MM.1S (cell line): Measurements from ENCODE around the gene BZW2.

Source experiments
- DNase-seq: peaks from one replicate; pipeline ENCODE4 v3.0.0-alpha.2; 2015
- H2AFZ ChIP-seq: fragments of 300-600 bp; sonication (generic); 2 replicates; pipeline ENCODE4 v1.6.0; 2016; ENCODE audit warnings: antibody characterized with exemption, low read length
- H3F3A ChIP-seq: fragments of 300-600 bp; sonication (generic); 2 replicates; pipeline ENCODE4 v1.6.1; 2016; ENCODE audit warnings: mild to moderate bottlenecking, antibody characterized with exemption, low read length, moderate library complexity, mixed read lengths; ENCODE audit not compliant: insufficient read depth
- H3K27ac ChIP-seq: fragments of 300-600 bp; sonication (generic); 2 replicates; pipeline ENCODE4 v1.5.1; 2016; ENCODE audit warnings: mild to moderate bottlenecking, low read length
- H3K27me3 ChIP-seq: fragments of 300-600 bp; sonication (generic); replicated peaks from 2 replicates; pipeline ENCODE4 v1.6.0; 2016; ENCODE audit warnings: low read length; ENCODE audit not compliant: insufficient read depth
- H3K36me3 ChIP-seq: fragments of 300-600 bp; sonication (generic); replicated peaks from 2 replicates; pipeline ENCODE4 v1.6.1; 2016; ENCODE audit warnings: mild to moderate bottlenecking, low read length, mixed read lengths; ENCODE audit not compliant: insufficient read depth
- H3K4me1 ChIP-seq: fragments of 300-600 bp; sonication (generic); 2 replicates; pipeline ENCODE4 v1.6.1; 2016; ENCODE audit warnings: low read length, mixed read lengths
- H3K4me2 ChIP-seq: fragments of 300-600 bp; sonication (generic); 2 replicates; pipeline ENCODE4 v1.6.0; 2016; ENCODE audit warnings: low read depth, low read length
- H3K4me3 ChIP-seq: fragments of 300-600 bp; sonication (generic); 2 replicates; pipeline ENCODE4 v1.5.1; 2016; ENCODE audit warnings: low read length, mixed read lengths
- H3K79me2 ChIP-seq: fragments of 300-600 bp; sonication (generic); 2 replicates; pipeline ENCODE4 v1.6.1; 2016; ENCODE audit warnings: mixed run types, low read length, mixed read lengths
- H3K9ac ChIP-seq: fragments of 300-600 bp; sonication (generic); 2 replicates; pipeline ENCODE4 v1.6.1; 2016; ENCODE audit warnings: low read length, mixed read lengths
- H3K9me2 ChIP-seq: fragments of 300-600 bp; sonication (generic); replicated peaks from 2 replicates; pipeline ENCODE4 v1.6.1; 2016; ENCODE audit warnings: mild to moderate bottlenecking, low read length, mixed read lengths; ENCODE audit not compliant: insufficient read depth
- H3K9me3 ChIP-seq: fragments of 300-600 bp; sonication (generic); replicated peaks from 2 replicates; pipeline ENCODE4 v1.6.1; 2016; ENCODE audit warnings: mild to moderate bottlenecking, low read length, mixed read lengths; ENCODE audit not compliant: insufficient read depth
- H4K20me1 ChIP-seq: fragments of 300-600 bp; sonication (generic); 2 replicates; pipeline ENCODE4 v1.6.1; 2016; ENCODE audit warnings: mild to moderate bottlenecking, low read length, moderate library complexity, mixed read lengths; ENCODE audit not compliant: insufficient read depth
- EZH2 ChIP-seq: fragments of 300-600 bp; sonication (generic); optimal IDR thresholded peaks from 2 replicates; pipeline ENCODE3; 2017; ENCODE audit warnings: low read depth, mild to moderate bottlenecking, antibody characterized with exemption, low read length, mixed read lengths
- EZH2phosphoT487 ChIP-seq: fragments of 300-600 bp; sonication (generic); IDR thresholded peaks from 2 replicates; pipeline ENCODE4 v1.6.1; 2018; ENCODE audit warnings: antibody characterized with exemption, low read length
- TF ChIP-seq, protein P1 (sequence below): fragments of 300-600 bp; sonication (generic); IDR thresholded peaks from 2 replicates; pipeline ENCODE4 v1.5.1; 2016; ENCODE audit warnings: antibody characterized with exemption, low read length, mixed read lengths

Gene BZW2

DNA sequence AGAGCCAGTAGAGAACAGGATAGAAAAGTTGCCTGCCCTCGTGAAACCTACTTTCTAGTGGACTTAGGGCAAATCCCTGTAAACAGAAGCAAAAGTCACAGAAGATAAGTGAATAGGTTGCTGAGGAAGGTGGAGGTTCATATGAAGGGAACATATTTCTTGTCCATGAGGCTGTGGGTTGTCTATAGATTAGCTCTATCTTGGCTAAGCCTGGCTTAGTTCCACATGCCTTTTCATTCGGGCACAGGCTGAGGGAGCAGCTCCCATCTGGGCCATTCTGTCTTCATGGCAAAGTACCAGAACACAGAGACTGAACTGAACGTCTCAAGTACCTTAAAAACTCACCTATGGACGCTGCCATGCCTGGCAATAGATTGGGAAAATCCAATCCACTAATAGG, 45.3 kb downstream of the BZW2 start:
- TF ChIP-seq EZH2phosphoT487 = no peak
- TF ChIP-seq, protein P1, sequence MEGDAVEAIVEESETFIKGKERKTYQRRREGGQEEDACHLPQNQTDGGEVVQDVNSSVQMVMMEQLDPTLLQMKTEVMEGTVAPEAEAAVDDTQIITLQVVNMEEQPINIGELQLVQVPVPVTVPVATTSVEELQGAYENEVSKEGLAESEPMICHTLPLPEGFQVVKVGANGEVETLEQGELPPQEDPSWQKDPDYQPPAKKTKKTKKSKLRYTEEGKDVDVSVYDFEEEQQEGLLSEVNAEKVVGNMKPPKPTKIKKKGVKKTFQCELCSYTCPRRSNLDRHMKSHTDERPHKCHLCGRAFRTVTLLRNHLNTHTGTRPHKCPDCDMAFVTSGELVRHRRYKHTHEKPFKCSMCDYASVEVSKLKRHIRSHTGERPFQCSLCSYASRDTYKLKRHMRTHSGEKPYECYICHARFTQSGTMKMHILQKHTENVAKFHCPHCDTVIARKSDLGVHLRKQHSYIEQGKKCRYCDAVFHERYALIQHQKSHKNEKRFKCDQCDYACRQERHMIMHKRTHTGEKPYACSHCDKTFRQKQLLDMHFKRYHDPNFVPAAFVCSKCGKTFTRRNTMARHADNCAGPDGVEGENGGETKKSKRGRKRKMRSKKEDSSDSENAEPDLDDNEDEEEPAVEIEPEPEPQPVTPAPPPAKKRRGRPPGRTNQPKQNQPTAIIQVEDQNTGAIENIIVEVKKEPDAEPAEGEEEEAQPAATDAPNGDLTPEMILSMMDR = no peak
- TF ChIP-seq EZH2 = no peak
- DNase-seq = no peak
- Histone ChIP-seq H4K20me1 (no peaks in the 10 kb centered on the region), H3K79me2 (no peaks in the 10 kb centered on the region), H3K9me3 (no peaks in the 10 kb centered on the region), H2AFZ (no peak overlapping the region), H3K36me3 (peaks cover 4% of the 10 kb centered on the region; the same call in 1 of the 2 replicates), H3F3A (no peaks in the 10 kb centered on the region), H3K27me3 (no peaks in the 10 kb centered on the region), H3K9ac (no peak overlapping the region), H3K9me2 (no peaks in the 10 kb centered on the region), H3K27ac (no peak overlapping the region), H3K4me3 (no peak overlapping the region), H3K4me2 (no peak overlapping the region), H3K4me1 (no peaks in the 10 kb centered on the region)

DNA sequence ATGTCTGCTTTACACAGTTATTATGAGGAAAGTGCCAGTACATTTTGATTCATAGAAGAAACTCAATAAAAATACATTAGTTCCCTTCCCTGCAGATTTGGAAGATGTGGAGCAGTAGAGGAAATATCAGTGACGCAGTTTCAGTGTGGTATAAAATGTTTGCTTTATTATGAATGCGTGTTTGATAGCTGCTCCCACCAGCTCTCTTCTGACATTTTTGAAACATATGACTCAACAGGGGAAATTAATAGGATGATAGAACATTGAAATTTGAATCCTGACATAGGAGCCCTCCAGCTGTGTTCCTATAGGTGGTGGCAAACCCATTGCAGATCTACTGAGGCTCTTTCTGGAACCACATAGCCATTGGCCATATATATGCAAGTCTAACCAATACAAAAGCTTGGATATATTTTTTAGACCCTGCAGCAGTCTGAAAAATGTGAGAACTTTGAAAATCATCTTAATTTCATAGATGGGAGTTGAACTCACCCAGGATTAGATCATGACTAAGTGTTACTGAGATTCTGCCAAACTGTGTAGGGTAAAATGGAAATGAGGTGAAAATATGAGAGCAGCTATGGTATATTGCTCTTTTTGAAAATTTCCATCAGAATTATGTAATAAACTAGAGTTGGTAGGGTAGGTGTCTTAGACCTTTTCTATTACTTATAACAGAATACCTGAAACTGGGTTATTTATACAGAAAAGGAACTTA, 47.8 kb downstream of the BZW2 start:
- H3K79me2 ChIP-seq = no peaks in the 10 kb centered on the region
- no peak overlapping the region for H3K4me3 ChIP-seq
- TF ChIP-seq EZH2phosphoT487 (no peak), EZH2 (no peak)
- TF ChIP-seq, protein P1 = no peak
- H3F3A ChIP-seq = no peaks in the 10 kb centered on the region
- H2AFZ ChIP-seq = no peak overlapping the region
- H4K20me1 ChIP-seq = no peaks in the 10 kb centered on the region
- H3K9me3 ChIP-seq = no peaks in the 10 kb centered on the region
- H3K4me1 ChIP-seq = no peaks in the 10 kb centered on the region
- no peak overlapping the region for H3K9ac ChIP-seq
- no peaks in the 10 kb centered on the region for H3K27me3 ChIP-seq
- peaks cover 10% of the 10 kb centered on the region; the same call in 1 of the 2 replicates for H3K36me3 ChIP-seq
- no peak for DNase-seq
- H3K9me2 ChIP-seq = no peaks in the 10 kb centered on the region
- H3K27ac ChIP-seq = no peak overlapping the region
- H3K4me2 ChIP-seq = no peak overlapping the region

DNA sequence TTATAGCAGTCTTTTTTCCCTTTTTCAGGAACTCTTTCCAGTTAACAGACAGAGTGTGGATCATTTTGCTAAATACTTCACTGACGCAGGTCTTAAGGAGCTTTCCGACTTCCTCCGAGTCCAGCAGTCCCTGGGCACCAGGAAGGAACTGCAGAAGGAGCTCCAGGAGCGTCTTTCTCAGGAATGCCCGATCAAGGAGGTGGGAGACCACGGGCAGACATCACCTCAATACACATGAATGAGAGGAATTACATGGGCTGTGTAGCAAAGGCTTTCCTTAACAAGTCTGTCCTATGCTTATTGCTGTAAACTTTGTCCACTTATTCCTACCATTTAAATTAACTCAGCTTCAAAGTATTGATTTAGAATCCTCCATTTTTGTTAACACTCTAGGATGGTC, 48.8 kb downstream of the BZW2 start:
- Histone ChIP-seq H3F3A (no peaks in the 10 kb centered on the region), H3K36me3 (peaks cover 15% of the 10 kb centered on the region; the same call in 1 of the 2 replicates), H3K9me2 (no peaks in the 10 kb centered on the region), H3K9me3 (no peaks in the 10 kb centered on the region), H3K4me1 (no peaks in the 10 kb centered on the region), H3K4me3 (no peak overlapping the region), H4K20me1 (no peaks in the 10 kb centered on the region), H3K9ac (no peak overlapping the region), H3K4me2 (no peak overlapping the region), H2AFZ (no peak overlapping the region), H3K27me3 (no peaks in the 10 kb centered on the region), H3K27ac (no peak overlapping the region), H3K79me2 (no peaks in the 10 kb centered on the region)
- no peak for DNase-seq
- TF ChIP-seq EZH2 (no peak), EZH2phosphoT487 (no peak)
- TF ChIP-seq, protein P1 = no peak
